Activated CD4-positive, alpha-beta T cell treated with anti-CD3 and anti-CD28 coated beads, Interleukin-2, amount 50 U/mL, for 16 hours (primary cell): ENCODE measurements around the gene XPR1.
A peak's percentile ranks its signal among the peaks of the same experiment; 100 is the strongest.
"Not testable (repeated sequence)": the region's sequence is repeated elsewhere in the genome, so short reads cannot be mapped to it uniquely, and the experiment has no call there.

Source experiments
- DNase-seq: peaks from one replicate; pipeline ENCODE4 v3.0.0-alpha.2; 2020

XPR1 gene

DNA sequence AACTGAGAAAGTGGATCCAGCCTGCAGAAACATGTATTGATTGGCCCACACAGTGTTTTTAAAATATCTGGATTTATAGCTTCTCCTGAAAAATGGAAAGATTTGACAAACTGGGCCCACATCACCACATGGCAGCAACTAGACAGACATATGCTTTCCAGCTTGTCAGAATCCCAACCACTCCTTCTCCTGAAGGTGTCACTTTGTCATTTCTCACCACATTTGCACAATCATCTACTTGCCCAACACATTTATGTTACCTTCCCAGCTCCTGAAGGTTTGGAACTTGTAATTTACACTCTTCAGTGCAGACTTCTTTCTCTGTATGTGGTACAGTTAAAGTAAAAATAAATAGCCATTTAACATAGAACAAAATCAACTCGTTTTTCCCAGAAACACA lies 154.8 kb downstream of the XPR1 start:
- DNase-seq, result no peak

DNA sequence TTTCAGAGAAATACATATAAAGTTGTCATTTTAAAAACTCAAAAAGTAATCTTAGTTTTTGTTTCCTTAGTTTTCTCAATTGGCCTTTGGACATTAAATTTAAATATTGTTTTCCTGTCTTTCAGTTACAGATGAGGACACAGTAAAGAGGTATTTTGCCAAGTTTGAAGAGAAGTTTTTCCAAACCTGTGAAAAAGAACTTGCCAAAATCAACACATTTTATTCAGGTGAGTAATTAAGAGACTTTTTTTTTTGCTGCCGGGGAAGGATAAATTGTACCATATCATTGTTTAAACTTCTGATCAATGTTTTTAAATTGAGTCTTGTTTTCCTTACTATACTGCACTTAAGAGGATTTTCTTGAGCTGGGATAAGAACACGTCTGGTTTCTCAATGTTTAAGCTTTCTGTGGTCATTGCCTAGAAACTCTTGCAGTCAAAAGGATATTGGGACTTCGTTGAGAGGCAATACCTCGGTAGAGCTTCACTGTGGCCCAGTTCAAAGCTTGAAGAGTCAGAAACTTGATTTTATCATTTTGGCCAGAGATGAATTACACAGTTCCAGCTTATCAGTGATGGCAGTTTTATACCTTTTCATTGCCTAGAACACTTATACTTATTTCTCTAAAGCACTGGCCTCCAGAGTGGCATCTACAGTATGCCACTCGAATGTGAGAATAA lies 155.9 kb downstream of the XPR1 start:
- DNase-seq, result no peak

DNA sequence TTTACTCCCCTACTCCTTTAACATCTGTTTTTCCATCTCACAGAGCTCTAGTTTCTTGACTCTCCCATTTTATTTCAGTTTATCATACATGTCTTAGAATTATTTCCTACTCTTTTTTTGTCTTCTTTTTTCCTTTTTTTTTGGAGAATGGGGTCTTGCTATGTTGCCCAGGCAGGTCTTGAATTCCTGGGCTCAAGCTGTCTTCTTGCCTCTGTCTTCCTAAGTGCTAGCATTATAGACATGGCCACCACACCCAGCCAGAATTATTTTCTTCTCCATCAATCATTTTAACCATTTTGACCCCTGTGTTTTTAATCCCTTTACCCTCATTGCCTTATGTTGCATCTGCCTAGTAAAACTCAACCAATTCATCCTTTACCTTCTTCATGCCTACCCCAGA lies 157.6 kb downstream of the XPR1 start:
- DNase-seq, result no peak

DNA sequence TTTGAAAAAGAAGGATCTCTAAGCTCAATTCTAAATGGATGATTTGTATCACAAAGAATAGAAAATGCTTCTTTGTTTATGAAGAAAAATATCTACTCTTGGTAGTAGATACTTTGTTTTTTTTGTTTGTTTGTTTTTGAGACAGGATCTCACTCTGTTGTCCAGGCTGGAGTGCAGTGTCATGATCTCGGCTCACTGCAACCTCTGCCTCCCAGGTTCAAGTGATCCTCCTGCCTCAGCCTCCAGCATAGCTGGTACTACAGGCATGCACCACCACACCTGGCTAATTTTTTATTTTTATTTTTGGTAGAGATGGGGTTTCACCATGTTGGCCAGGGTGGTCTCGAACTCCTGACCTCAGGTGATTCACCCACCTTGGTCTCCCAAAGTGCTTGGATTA lies 159.3 kb downstream of the XPR1 start:
- DNase-seq, result not testable (repeated sequence)

DNA sequence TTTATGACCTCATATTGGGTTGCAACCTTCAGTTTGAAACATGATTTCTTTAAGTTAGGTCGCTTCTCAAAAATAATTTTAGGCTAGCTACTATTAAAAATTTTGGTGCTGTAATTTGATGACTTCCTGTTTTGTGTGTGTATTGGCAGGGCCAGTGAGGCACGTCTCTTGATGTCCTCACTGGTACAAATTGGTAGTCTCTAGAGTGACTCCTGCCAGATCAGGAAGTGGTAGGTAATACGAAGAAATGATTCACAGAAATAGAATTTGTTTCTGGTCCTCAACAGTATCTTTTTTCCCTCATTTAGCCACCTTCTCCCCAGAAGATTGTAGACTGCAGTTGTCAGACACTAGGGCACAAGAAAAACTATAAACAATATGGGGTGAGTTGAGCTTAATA lies 160.0 kb downstream of the XPR1 start:
- peak; percentile 5 for DNase-seq

DNA sequence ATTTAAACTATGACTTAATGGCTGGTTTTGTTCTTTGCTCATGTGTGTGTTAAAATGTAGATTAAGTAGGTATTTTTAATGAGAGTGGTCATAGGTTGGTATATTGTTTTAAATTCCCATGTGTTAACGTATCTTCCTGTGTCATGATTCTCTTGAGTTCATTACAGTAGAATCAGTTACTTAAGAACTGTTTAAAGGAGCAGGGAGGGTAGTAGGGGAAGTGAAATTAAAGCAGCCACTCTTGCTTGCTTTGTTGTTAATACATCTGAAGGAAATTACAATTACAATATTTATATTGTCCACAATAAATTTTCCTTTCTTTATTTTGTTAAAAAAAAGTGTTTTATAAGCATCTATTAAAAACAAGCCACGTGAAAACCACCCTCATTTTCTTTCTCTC lies 161.6 kb downstream of the XPR1 start:
- no peak for DNase-seq

DNA sequence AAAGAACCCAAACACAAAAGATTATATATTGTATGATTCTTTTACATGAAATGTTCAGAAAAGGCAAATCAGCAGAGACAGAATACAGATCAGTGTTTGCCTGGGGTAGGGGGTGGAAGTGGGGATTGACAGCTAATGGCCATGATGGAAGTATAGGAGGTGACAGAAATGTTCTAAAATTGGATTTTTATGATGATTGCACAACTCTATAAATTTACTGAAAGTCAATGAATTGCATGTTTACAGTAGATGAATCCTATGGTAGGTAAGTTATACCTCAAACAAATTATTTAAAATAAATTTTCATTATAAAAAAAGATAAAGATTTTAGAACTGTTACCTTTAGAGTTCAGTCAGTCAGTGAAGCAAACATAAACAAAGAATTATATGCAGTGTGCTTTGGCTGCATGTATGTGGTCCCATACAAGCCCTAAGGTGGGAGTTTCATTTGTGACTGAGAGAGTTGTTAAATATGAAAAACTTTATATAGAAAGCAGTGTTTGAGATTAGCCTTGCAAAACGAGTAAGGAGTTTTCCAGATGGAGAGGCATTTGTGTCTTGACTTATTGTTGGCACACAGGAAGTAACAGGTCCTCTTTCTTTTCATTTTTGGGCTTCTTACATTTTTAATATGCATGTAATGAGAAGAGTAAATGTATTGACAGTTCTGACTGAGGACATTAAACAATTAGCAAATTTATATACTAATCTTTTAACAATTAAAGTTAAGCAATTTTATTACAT lies 165.2 kb downstream of the XPR1 start:
- no peak for DNase-seq

DNA sequence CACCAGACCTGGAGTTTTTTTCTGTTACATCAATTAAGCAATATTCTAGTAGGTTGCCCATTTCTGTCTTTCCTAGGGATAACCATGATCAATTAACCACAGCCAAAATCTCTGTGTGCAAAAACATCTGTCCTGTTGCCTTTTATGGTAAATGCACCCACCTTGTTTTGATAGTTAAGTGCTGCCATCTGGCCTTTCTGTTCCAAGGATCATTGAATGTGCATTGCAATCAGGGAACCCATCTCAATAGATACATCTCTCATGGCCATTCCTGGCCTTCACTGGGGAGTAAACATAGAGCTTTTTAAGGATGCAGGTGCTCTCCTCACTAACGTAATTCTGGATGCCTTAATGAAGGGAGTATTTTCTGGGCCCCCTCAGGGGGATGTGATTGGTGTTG lies 169.1 kb downstream of the XPR1 start:
- DNase-seq, result no peak

DNA sequence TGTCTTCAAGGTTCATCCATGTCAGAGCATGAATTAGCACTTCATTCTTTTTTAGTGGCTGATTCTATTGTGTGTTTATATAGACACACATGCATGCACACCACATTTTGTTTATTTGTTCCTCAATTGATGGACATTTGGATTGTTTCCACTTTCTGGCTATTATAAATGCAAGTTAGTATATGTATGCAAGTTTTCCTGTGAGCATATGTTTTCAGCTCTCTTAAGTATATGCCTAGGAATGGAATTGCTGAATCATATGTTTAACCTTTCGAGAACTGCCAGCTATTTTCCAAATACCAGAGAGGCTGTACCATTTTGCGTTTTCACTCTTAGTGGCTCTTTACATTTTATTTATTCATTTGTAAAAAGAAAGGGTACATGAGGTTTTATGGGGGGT lies 171.0 kb downstream of the XPR1 start:
- DNase-seq, result no peak

DNA sequence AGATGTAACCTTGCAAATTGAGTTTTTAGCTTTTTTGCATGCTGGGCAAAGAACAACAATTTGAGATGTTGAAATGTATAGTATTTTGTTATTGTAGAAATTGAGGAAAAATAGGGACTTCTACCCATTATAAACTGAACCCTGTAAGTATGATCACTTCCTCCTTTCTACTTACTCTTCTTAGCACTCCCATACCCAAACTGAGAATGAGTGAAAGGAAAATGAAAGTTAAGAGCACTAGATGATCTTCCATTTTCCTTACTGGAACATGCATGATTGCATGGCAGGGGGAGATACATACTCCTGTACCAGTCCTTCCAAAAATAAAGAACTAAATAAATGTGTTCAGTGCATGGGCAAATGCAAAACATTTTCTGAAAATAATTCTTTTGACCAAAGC lies 173.5 kb downstream of the XPR1 start:
- no peak for DNase-seq

DNA sequence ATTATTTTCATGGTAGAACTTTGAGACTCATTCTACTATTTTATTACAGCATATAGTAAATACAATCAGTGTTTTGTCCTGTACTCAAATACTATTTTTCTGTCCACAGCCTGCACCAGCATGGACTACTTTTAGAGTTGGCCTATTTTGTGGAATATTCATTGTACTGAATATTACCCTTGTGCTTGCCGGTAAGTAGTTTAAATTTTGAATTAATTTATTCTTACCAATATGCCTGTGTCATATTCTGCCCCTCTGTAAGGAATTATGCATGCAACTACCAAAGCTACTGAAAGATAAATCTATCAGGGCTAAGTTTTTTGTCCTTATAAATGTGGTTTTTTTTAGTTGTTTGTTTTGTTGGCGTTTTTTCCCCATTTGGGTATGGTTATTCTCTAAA lies 179.5 kb downstream of the XPR1 start:
- no peak for DNase-seq

DNA sequence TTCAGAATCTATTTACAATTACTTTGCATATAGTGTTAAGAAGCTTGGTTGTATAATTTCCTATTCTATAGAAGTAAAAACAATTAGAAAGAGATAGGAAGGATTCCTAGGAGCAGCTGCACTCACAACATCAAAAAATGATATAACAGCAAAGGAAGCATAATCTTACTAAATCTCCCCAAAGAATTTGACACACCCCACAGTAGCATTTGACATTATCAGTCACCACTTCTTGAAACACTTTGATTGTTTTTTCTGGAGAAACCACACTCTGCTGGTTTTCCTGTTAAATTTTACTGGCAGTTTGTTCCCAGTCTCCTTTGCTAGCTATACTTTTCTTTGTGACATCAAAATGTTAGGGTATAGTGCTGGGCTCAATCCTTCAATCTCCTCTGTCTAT lies 180.1 kb downstream of the XPR1 start:
- no peak for DNase-seq

DNA sequence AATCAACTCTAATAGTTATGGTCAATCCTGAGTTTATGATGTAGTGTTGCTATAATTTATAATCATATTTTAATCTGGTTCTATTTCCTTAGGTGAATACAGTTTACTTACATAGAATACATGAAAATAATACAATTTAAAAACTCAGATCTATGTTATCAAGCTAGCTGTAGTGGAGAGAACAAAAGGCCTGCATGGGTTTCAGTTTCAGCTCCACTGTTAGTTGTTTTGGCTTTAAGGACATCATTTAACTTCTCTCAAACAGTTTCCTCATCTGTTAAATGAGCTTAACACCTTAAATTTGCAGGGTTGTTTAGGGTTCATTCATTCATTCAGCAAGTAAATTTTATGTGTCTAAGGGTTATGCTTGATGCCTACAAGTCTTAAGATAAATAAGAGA lies 182.4 kb downstream of the XPR1 start:
- DNase-seq, result no peak

DNA sequence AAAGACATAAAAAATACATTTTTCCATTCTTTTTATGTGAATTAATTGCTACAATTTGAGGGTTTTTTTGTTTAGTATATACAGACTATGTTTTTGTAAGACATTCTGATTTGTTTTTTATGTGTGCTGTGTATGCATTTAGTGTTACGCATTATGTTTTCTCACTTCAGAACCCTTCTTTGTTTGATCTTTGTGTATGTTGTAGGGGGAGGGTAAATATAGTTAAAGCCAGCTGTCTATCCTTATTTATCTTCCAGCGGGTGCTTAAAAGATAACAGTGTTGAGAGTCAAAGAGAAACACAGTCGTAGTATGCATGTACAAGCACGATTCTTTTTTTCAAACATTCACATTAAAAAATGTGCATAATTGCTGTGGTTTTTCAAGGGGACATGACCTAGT lies 183.4 kb downstream of the XPR1 start:
- DNase-seq, result no peak

DNA sequence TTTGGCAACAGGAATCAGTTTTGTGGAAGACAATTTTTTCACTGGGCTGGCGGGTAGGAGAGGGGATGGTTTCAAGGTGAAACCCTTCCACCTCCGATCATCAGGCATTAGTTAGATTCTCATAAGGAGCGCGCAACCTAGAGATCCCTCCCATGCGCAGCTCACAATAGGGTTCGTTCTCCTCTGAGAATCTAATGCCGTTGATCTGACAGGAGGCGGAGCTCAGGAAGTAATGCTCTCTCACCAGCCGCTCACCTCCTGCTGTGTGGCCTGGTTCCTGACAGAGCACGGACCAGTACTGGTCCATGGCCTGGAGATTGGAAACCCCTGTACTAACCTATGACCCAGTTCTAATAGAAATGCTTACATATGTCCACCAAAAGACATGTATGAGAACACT lies 184.3 kb downstream of the XPR1 start:
- no peak for DNase-seq

DNA sequence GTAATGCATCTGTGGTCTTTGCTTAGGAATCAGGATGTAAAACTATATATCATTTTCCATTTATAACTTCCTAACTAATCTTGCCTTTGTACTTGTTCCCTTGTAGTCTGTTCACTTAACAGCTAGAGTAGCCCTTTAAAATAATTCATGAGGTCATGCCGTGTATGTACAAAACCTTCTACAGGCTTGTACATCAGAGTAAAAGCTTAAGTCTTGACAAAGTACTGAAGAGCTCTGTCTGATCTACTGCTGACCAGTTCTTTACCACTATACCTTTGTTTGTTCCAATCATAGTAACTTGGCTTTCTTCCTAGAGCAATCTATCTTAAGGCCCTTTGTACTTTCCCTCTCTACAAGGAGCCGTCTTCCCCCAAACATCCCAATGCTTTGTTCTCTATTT lies 190.1 kb downstream of the XPR1 start:
- DNase-seq, result no peak

DNA sequence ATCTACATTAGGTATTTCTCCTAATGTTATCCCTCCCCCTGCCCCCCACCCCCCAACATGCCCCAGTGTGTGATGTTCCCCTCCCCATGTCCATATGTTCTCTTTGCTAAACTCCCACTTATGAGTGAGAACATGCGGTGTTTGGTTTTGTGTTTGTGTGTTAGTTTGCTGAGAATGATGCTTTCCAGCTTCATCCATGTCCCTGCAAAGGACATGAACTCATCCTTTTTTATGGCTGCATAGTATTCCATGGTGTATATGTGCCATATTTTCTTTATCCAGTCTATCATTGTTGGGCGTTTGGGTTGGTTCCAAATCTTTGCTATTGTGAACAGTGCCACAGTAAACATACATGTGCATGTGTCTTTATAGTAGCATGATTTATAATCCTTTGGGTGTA lies 199.7 kb downstream of the XPR1 start:
- not testable (repeated sequence) for DNase-seq

DNA sequence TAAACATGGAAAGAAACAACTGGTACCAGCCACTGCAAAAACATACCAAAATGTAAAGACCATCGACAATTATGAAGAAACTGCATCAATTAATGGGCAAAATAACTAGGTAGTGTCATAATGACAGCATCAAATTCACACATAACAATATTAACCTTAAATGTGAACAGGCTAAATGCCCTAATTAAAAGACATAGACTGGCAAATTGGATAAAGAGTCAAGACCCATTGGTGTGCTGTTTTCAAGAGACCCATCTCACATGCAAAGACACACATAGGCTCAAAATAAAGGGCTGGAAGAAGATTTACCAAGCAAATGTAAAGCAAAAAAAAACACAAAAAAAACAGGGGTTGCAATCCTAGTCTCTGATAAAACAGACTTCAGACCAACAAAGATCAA lies 201.4 kb downstream of the XPR1 start:
- not testable (repeated sequence) for DNase-seq

DNA sequence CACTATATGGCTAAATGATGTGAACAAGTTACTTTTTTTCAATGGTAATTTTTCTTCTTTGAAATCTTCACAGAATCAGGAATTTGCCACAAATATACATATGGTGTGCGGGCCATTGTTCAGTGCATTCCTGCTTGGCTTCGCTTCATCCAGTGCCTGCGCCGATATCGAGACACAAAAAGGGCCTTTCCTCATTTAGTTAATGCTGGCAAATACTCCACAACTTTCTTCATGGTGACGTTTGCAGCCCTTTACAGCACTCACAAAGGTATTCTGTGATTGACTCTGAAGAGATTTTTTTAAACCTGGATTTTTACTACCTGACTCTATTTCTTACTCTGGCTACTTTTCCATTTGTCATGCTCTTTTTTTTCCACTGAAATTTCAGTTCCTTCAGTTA lies 204.6 kb downstream of the XPR1 start:
- no peak for DNase-seq

DNA sequence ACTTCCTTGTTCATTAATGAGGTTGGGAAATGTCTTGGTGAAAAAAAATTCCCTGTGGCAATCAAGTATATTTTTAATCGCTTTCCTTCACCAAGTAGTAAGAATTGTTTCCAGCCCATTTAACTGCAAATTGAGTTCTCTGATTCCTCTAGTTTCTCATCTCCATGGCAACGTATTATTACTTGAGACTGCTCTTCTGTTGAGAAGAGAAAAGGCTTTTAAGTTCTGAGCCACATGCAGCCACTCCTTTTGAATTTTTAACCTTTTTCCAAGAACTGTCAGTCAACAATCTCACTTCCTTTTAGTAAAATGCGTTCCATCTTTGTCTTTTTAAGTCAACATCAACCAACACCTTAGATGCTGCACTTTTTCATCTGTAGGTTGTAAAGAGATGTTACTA lies 205.2 kb downstream of the XPR1 start:
- no peak for DNase-seq

DNA sequence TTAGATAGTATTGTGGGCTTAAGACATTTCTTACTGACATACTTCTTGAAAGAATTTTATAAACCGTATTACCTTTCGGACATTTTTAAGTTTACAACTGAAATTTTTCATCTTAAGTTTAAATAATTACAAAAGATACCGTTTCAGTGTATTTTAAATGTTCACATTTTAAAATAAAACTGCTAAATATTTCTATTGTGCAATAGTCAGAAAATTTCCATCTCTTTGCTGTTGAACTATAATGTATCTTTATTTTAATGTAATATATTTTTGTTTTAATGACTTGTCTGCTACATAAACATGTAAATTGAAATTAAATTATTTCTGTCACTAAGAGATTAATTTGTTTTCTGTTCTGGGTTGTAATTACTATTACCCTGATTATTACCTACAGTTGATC lies 206.7 kb downstream of the XPR1 start:
- no peak for DNase-seq

DNA sequence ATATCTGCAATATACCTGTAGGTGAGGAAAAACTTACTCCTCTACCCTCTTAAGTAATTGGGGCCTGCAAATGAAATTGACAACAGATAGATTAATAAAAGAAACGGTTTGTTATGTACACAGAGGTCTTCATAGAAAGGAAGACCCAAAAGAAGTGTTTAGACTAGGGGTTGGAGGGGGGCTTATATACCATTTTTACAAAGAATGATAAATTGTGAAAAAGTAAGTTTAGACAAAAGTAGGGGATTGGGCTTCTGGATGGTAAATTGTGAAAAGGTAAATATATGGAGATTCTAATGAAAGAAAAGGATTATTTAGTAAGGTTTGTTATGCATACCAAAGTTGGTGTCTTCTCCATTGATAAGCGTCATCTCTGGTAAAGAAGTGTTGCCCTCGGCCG lies 207.7 kb downstream of the XPR1 start:
- DNase-seq, result no peak

DNA sequence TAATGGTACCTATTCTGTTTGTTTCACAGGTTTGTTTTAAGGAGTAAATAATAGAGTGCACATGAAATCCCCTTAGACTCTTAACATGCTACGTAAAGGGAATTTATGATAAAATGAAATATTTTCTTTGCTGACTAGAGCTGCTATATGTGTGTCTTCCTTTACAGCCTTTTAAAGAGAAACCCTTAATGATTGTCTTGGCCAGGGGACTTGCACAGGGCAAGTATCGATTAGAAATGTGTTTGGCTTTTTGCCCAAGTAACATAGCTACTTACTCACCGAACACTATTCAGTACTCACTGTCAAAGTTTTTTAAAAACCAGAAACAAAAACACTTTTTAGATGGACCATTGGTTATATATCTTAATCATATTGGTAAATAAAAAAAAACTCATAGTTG lies 209.6 kb downstream of the XPR1 start:
- DNase-seq, result no peak

DNA sequence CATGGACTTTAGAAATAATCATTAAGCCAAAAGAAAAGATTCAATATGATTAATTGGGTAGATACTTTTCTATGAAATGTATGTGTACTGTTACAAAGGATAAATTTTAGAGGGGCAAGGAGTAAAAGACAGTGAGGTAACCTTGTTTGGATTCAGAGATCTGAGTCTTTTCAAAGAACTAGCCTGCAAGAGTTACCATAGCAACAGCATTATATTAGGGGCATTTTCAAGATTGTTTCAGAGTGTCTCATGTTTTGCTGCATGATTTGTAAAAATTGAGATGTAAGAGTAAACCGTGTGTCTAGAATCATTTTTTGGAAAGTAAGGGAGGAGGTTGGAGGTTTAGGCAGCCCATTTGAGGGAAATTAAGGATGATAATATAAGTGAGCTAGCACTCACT lies 210.2 kb downstream of the XPR1 start:
- no peak for DNase-seq
